A172 (cell line): ENCODE data around the gene PTCH2. TPM values are rescaled to one million over a fixed set of nuclear protein-coding genes. Genes with fewer than 3 reads are reported as not detected.
A peak's percentile ranks its signal among the peaks of the same experiment; 100 is the strongest.
"Not testable (repeated sequence)": the region's sequence is repeated elsewhere in the genome, so short reads cannot be mapped to it uniquely, and the experiment has no call there.

Source experiments
- DNase-seq: peaks from one replicate; pipeline ENCODE4 v3.0.0-alpha.2; 2015; ENCODE audit warnings: low spot score
- total RNA-seq: library from RNA; depleted of rRNA; stranded (reverse); fragments of >200 nt; shearing (Covaris generic); gene quantifications from 2 replicates; pipeline ENCODE4 v1.2.3, GENCODE V29; 2014

Gene PTCH2
- total RNA-seq, 1 experiment from 2014 or later = not detected

DNA sequence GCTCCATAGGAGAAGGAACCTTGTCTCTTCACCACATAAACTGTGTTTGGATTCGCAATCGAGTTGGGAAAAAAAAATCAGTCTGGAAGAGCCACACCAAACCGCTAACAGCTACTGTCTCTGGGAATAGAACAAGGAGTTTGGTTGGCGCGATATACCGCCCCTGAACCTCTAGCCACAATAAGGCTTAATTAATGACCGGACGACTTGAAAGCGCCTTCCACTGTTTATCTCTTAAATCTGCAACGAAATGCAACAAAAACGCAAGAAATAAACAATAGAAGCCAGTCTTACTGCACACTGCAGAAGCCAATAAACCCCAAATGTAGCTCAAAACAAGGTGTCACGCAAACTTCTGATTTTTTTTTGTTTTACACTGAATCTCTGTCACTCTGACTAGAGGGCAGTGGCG is 23.9 kb downstream of the PTCH2 start:
- no peak for DNase-seq

DNA sequence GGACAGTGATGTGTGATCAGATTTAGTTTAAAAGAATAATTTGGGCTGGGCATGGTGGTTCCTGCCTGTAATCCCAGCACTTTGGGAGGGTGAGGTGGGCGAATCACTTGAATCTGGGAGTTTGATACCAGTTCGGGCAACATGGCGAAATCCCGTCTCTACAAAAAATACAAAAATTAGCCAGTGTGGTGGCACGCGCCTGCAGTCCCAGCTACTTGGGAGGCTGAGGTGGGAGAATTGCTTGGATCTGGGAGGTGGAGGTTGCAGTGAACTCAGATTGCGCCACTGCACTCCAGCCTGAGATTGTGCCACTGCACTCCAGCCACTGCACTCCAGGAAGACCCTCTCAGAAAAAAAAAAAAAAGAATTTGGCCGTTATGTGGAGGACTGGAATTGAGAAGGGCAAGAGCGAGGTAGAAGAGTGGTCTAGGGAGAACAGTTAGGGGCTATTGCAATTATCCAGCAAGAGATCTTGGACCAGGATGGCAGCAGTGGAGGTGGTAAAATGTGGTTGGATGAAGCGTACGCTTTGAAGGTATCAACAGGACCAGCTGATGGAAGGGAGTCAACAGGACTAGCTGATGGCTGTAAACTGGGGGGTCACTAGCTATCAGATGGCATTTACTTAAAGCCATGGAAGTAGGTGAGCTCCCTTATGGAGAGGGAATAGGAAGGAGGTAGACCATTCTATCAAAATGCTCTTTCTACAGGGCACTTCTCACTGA is 25.1 kb downstream of the PTCH2 start:
- no peak for DNase-seq

- DNase-seq = no peak
These were observed 25.7 kb downstream of the PTCH2 start for GRCh38 chr1:44817307-44817706.

GRCh38 chr1:44815926-44816325 is 27.1 kb downstream of the PTCH2 start:
- DNase-seq = not testable (repeated sequence)

- no peak for DNase-seq
These were observed 30.1 kb downstream of the PTCH2 start for GRCh38 chr1:44812822-44813543.

DNA sequence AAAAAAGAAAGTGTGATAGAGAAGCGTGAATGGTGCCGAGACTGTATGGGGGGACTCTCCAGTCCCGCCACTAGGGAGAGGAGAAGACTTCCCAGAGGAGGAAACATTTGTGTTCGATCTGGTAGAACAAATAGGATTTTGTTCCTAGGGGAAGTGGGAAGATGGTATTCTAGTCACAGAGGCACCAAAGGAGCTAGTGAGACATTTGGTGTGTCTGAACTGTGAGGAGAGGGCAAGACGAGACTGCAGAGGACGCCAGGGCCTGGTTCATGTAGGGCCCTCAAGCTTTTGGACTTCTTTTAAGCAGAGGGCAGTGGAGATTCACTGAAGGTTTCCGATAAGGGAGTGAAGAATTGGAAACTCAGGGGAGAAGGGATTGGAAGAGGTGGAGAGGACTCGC is 31.8 kb downstream of the PTCH2 start:
- no peak for DNase-seq

- DNase-seq = not testable (repeated sequence)
These were observed 32.3 kb downstream of the PTCH2 start for GRCh38 chr1:44810762-44811105.

- DNase-seq = peak; percentile 49
These were observed 32.8 kb downstream of the PTCH2 start for GRCh38 chr1:44810101-44810761.

DNA sequence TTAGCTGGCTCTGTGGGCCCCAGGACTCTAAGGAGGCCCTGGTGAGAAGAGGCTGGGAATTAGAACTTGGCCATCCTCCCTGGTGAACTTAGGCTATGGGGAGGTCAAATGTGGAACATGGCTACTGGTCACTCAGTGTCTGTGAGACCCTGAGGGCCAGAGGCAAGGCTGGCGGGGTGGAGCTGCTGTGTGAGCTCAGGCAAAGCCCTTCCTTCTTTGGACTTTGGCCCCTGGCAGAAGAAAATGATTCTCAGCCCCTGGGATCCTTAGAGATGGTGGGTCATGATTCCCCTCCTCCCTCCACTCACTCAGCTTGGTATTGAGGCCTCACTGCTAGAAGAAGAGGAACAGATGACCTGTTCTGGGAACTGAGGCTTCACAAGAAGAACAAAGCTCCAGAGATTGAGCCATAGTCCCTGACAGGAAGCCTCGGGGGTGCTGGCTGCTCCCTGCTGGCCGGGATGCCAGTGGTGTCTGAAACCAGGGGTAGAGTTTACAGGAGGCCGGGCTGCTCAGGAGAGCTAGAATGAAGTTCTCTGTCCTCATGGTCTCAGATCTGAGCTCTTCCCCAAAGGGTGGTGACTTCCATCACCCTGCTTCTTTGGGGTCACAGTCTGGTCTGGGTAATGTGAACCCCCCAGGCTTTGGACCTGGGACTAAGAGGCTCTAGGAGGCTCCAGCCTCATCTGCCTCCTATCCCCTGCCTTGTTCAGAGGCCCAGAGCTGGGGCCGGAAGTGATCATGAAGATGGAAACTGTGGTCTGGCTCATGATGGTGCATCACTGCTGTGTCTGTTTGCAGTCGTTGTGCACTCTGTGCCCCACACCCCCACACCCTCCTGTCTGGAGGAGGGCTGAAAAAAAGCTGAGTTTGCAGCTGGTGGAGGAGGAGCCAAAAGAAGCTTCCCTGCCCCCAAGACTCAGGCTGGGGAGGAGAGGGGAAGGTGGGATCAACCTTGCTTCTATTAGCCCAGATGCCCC is 33.8 kb downstream of the PTCH2 start:
- DNase-seq = peak; percentile 35

DNA sequence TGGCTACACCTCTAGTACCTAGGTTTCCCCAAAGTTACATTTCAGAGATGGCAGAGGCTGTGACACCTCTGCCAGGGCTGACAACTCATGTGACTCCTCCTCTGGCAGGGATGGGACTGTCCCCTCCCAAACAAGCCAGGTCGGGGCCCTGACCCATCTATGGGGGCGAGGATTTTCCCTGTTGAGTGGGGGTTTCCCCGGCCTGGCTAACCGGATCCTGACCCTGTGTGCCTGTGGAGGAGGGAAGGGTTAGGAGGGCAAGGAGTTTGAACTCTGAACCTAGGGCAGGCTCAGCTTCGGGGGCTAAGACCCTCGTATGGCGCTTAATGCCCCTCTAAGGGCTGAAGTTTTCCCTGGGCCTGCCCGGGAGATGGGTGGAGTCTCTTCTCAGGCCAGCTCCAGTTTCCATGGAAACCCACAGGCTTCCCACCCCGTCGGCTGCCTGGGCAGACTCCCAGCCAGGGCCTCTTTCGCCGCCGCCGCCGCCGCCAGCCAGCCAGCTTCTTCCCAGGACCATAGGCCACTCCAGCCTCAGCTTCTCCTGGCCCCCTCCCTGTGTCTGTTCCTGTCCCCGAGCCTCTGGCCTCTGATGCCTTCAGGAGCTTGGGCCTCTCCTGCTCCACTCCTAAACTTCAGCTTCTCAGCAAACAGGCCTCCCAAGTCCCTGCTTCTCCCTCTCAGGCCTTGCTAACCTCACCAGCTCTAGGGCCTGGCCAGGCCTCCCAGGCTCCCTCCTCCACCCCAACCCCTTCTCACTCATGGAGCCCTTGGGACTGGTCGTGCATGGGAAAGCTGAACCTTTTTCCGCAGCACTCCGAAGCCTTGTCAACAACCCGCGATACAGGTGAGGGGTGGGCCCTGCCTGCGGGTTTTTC is 34.8 kb downstream of the PTCH2 start, which contains the start of gene BTBD19:
Gene BTBD19 (plus strand): TSS at position 461 of the 875 bp plus-strand sequence. CDS start 298 bp downstream, at position 759.
- peak; percentile 79 for DNase-seq

GRCh38 chr1:44807364-44808062 is 35.5 kb downstream of the PTCH2 start:
- peak; percentile 99 for DNase-seq

DNA sequence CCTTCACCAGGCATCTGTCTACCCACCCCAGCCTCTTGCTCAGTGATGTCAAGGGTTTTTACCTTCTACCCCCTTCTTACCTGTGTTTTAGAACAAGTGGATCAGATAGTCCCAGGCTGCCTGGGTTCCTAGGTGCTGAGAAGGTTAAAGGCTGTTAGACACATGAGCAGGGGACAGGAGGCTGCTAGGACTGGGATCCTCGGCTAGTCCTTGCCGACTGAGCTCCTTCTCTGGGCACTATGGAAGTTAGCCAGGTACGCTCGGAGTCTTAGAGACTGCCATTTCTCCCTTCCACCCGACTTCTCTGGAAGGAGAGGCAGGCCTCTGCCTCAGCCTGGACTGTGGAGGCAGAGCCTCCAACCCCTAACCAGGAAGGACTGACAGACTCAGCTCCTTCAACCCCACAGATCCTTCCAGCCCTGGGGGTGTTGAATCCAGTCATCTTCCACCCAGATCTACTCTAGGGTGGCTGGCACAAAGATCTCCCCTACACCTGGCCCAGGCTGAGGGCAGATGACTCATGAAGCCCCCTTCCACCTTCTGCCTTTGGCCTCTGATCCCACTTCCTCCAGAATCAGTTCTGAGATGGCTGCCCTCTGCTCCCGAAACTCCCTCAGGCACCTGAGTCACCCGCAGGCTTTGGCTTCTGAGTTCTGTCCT is 36.2 kb downstream of the PTCH2 start, which contains the start of gene DYNLT4:
Gene DYNLT4 (minus strand): TSS at position 648 of the 660 bp plus-strand sequence. CDS start 683 bp downstream, outside the sequence.
- DNase-seq = no peak

DNA sequence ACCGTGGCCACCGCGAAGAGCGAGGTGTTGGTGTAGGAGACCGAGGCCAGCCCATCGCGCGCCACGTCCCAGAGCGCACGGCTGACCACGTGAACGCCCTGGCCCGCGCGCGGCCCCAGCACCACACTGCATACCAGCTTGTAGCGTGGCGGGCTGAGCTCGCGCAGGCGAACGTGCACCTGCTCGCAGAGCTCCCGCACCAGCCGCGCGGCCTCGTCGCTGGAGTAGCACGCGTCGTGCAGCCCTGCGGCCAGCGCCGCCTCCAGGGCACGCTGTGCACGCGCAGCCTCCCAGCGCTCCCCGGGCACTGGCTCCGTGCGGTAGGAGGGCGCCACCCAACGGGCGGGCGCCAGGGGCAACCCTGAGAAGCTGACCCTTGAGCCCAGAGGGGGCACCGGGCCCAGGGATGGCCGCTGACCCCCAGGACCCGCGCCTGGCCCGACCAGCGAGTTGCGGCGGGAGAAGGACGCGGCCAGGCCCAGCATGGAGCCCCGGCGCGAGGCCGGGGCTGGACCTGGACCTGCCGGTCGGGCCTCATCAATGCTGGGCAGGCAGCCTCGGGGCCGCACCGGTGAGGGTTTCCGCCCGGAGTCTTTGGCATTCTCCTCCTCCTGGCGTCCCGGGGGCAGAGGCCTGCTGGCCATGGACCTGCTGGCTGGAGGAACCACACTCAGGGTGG is 36.9 kb downstream of the PTCH2 start:
- no peak for DNase-seq

DNA sequence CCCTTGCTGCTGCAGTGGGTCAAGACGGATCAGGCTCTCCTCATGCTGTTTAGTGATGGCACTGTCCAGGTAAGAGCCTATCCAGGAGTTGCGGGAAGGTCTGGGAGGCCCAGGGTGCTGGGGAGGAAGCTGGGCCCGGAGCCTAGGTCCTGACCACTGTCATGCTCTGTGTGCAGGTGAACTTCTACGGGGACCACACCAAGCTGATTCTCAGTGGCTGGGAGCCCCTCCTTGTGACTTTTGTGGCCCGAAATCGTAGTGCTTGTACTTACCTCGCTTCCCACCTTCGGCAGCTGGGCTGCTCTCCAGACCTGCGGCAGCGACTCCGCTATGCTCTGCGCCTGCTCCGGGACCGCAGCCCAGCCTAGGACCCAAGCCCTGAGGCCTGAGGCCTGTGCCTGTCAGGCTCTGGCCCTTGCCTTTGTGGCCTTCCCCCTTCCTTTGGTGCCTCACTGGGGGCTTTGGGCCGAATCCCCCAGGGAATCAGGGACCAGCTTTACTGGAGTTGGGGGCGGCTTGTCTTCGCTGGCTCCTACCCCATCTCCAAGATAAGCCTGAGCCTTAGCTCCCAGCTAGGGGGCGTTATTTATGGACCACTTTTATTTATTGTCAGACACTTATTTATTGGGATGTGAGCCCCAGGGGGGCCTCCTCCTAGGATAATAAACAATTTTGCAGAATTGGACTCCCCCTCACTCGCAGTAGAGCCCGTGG is 37.6 kb downstream of the PTCH2 start:
- no peak for DNase-seq

DNA sequence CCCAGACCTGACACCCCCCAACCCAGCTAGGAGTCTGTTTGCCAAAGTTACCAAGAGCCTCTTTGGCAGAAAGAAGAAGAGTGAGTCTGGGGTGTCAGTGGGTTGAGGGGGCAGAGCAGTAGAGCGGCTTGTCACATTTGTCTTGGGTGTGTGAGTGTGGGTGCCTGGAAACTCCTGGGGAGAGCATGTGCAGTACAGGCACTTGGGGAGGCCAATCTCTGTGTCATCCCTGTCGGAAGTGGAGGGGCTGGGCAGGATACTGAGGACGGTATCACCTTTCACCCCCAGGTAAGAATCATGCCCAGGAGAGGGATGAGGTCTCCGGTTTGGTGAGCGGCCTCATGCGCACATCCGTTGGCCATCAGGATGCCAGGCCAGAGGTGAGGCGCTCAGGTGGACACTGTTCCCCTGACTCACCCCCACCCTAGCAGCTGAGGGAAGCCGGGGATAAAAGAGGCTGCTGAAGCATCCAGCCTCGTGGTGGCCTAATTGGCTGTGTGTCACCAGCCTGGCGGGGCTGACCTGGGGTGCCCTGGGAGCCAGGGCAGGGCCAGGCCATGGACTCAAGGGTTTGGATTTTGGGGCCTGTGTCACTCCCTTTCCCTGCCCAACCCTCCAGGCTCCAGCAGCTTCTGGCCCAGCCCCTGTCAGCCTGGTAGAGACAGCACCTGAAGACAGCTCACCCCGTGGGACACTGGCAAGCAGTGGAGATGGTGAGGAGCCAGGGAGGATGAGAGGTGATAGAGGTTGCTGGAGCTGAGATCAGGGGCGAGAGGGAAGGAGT is 39.5 kb downstream of the PTCH2 start:
- DNase-seq = no peak

GRCh38 chr1:44803062-44803311 is 40.1 kb downstream of the PTCH2 start:
- no peak for DNase-seq

- no peak for DNase-seq
These were observed 40.6 kb downstream of the PTCH2 start for GRCh38 chr1:44802306-44803061.
